H9 (cell line): Measurements from ENCODE around the gene CDR2L. TPM values are rescaled to one million over a fixed set of nuclear protein-coding genes. Genes with fewer than 3 reads are reported as not detected.

Experiments
- DNase-seq: peaks from one replicate; pipeline ENCODE4 v3.0.0-alpha.2; 2017
- H2AFZ ChIP-seq: one replicate; pipeline ENCODE4 v1.6.1; 2013; ENCODE audit warnings: mild to moderate bottlenecking, low read length, control low read depth, moderate library complexity
- H2AK5ac ChIP-seq: 2 replicates; pipeline ENCODE4 v1.6.1; 2013; ENCODE audit warnings: low read length, control low read depth, mixed read lengths; ENCODE audit not compliant: insufficient read length
- H2BK120ac ChIP-seq: one replicate; pipeline ENCODE4 v1.6.1; 2013; ENCODE audit warnings: low read depth, mild to moderate bottlenecking, low read length, control low read depth, inconsistent platforms; ENCODE audit not compliant: poor library complexity, severe bottlenecking
- H2BK12ac ChIP-seq: 2 replicates; pipeline ENCODE4 v1.6.1; 2013; ENCODE audit warnings: low read length, control low read depth, mixed read lengths, low read depth; ENCODE audit not compliant: insufficient read length
- H2BK15ac ChIP-seq: 2 replicates; pipeline ENCODE4 v1.6.1; 2013; ENCODE audit warnings: low read depth, low read length, control low read depth
- H2BK20ac ChIP-seq: one replicate; pipeline ENCODE4 v1.6.1; 2013; ENCODE audit warnings: low read depth, mild to moderate bottlenecking, low read length, control low read depth, inconsistent platforms; ENCODE audit not compliant: poor library complexity, severe bottlenecking
- H2BK5ac ChIP-seq: 2 replicates; pipeline ENCODE4 v1.6.1; 2013; ENCODE audit warnings: low read length, control low read depth, mixed read lengths; ENCODE audit not compliant: insufficient read length
- H3K14ac ChIP-seq: 2 replicates; pipeline ENCODE4 v1.6.1; 2013; ENCODE audit warnings: low read length, control low read depth; ENCODE audit not compliant: insufficient read depth
- H3K18ac ChIP-seq: 2 replicates; pipeline ENCODE4 v1.6.1; 2013; ENCODE audit warnings: low read depth, mild to moderate bottlenecking, mixed read lengths, low read length, control low read depth; ENCODE audit not compliant: insufficient read length
- H3K23ac ChIP-seq: 2 replicates; pipeline ENCODE4 v1.6.1; 2013; ENCODE audit warnings: low read length, control low read depth, mixed read lengths, low read depth; ENCODE audit not compliant: insufficient read length
- H3K23me2 ChIP-seq: 2 replicates; pipeline ENCODE4 v1.6.1; 2013; ENCODE audit warnings: low read depth, mild to moderate bottlenecking, mixed read lengths, low read length, control low read depth; ENCODE audit not compliant: insufficient read length, poor library complexity, severe bottlenecking
- H3K27ac ChIP-seq: 2 replicates; pipeline ENCODE4 v1.5.1; 2013; ENCODE audit warnings: low read length, control low read depth, mixed read lengths, low read depth; ENCODE audit not compliant: insufficient read length
- H3K27me3 ChIP-seq: 2 replicates; pipeline ENCODE4 v1.6.1; 2013; ENCODE audit warnings: low read length, control low read depth, inconsistent platforms; ENCODE audit not compliant: insufficient read depth
- H3K4ac ChIP-seq: 2 replicates; pipeline ENCODE4 v1.6.1; 2013; ENCODE audit warnings: low read depth, mild to moderate bottlenecking, control low read depth, inconsistent platforms, low read length, moderate library complexity
- H3K4me1 ChIP-seq: 2 replicates; pipeline ENCODE4 v1.6.1; 2013; ENCODE audit warnings: low read length, control low read depth, inconsistent platforms; ENCODE audit not compliant: insufficient read depth
- H3K4me2 ChIP-seq: 2 replicates; pipeline ENCODE4 v1.6.1; 2013; ENCODE audit warnings: low read length, control low read depth, mixed read lengths; ENCODE audit not compliant: insufficient read length, insufficient read depth
- H3K56ac ChIP-seq: 2 replicates; pipeline ENCODE4 v1.6.1; 2013; ENCODE audit warnings: low read depth, mild to moderate bottlenecking, mixed read lengths, low read length, control low read depth; ENCODE audit not compliant: insufficient read length
- H3K79me1 ChIP-seq: 2 replicates; pipeline ENCODE4 v1.6.1; 2013; ENCODE audit warnings: low read depth, mild to moderate bottlenecking, moderate library complexity, low read length, control low read depth, inconsistent platforms; ENCODE audit not compliant: insufficient read depth, poor library complexity, severe bottlenecking
- H3K79me2 ChIP-seq: 2 replicates; pipeline ENCODE4 v1.6.1; 2013; ENCODE audit warnings: low read length, control low read depth, inconsistent platforms; ENCODE audit not compliant: insufficient read depth
- H3K9ac ChIP-seq: 2 replicates; pipeline ENCODE4 v1.6.1; 2013; ENCODE audit warnings: low read length, control low read depth, mixed read lengths; ENCODE audit not compliant: insufficient read length; ENCODE audit errors: extremely low read depth
- H3K9me3 ChIP-seq: one replicate; pipeline ENCODE4 v1.6.1; 2013; ENCODE audit warnings: low read depth, low read length, inconsistent platforms; ENCODE audit not compliant: control insufficient read depth
- H3T11ph ChIP-seq: one replicate; pipeline ENCODE4 v1.6.1; 2013; ENCODE audit warnings: mild to moderate bottlenecking, low read length, control low read depth, inconsistent platforms
- H4K20me1 ChIP-seq: one replicate; pipeline ENCODE4 v1.6.1; 2013; ENCODE audit not compliant: control insufficient read depth, insufficient read length, insufficient read depth
- H4K5ac ChIP-seq: 2 replicates; pipeline ENCODE4 v1.6.1; 2013; ENCODE audit warnings: low read depth, mild to moderate bottlenecking, mixed read lengths, low read length, control low read depth; ENCODE audit not compliant: insufficient read length
- H4K8ac ChIP-seq: replicated peaks from 2 replicates; pipeline ENCODE4 v1.6.1; 2013; ENCODE audit warnings: low read length, control low read depth, mixed read lengths, low read depth; ENCODE audit not compliant: insufficient read length
- H4K91ac ChIP-seq: 2 replicates; pipeline ENCODE4 v1.6.1; 2013; ENCODE audit warnings: low read depth, mild to moderate bottlenecking, moderate library complexity, mixed read lengths, low read length, control low read depth; ENCODE audit not compliant: insufficient read length
- H3K27ac Mint-ChIP-seq, 3 experiments: 2 replicates in 2 of 3; 3 replicates in 1 of 3; pipeline ENCODE4 v1.8.0; 2020 to 2021; ENCODE audit warnings: mixed read lengths in 3 of 3, mild to moderate bottlenecking in 1 of 3, moderate library complexity in 1 of 3
- H3K27me3 Mint-ChIP-seq: 2 replicates; pipeline ENCODE4 v1.8.0; 2021; ENCODE audit warnings: low read depth, mild to moderate bottlenecking, moderate library complexity, mixed read lengths
- H3K36me3 Mint-ChIP-seq, 3 experiments: 2 replicates in 2 of 3; 3 replicates in 1 of 3; pipeline ENCODE4 v1.8.0; 2020 to 2021; ENCODE audit warnings: low read depth in 3 of 3, mixed read lengths in 3 of 3; ENCODE audit not compliant: insufficient read depth in 1 of 3
- H3K4me1 Mint-ChIP-seq, 2 experiments: 2 replicates each; pipeline ENCODE4 v1.8.0; 2020; ENCODE audit warnings: mixed read lengths in 2 of 2
- H3K4me3 Mint-ChIP-seq, 2 experiments: 2 replicates in 1 of 2; 3 replicates in 1 of 2; pipeline ENCODE4 v1.8.0; 2020 to 2021; ENCODE audit warnings: mild to moderate bottlenecking in 2 of 2, mixed read lengths in 2 of 2, moderate library complexity in 1 of 2
- H3K9me3 Mint-ChIP-seq, 2 experiments: 2 replicates in 1 of 2; 3 replicates in 1 of 2; pipeline ENCODE4 v1.8.0; 2020; ENCODE audit warnings: mild to moderate bottlenecking in 2 of 2, mixed read lengths in 2 of 2, moderate library complexity in 1 of 2
- CTCF ChIP-seq: fragments of 200-600 bp; sonication (generic); conservative IDR thresholded peaks from 3 replicates; pipeline ENCODE4 v1.8.0; 2021; ENCODE audit warnings: antibody characterized with exemption, mild to moderate bottlenecking
- WGBS: extraction: QIAGEN DNeasy Blood & Tissue Kit; methylation state at CpG from one replicate; pipeline ENCODE4 v1.1.7; 2013; ENCODE audit warnings: missing lambda C conversion rate, low lambda C conversion rate, mixed read lengths; ENCODE audit not compliant: insufficient read length; ENCODE audit errors: extremely low coverage; 5-methylcytosine and 5-hydroxymethylcytosine counted together
- total RNA-seq: library from RNA; stranded (reverse); gene quantifications from 2 replicates; pipeline ENCODE4 v1.2.1, GENCODE V29; 2021

CDR2L gene
- total RNA-seq, 1 experiment from 2014 or later: 23.3 TPM

- Histone ChIP-seq H4K20me1 (peaks cover 3% of the 10 kb centered on the region), H4K8ac (no peak overlapping the region)
- peaks cover 16% of the 10 kb centered on the region for H3K27me3 Mint-ChIP-seq
Measured at GRCh38 chr17:74964988-74965622, 22.3 kb upstream of the CDR2L start.

More at GRCh38 chr17:74964988-74965622, 22.3 kb upstream of the CDR2L start:
- H2BK12ac ChIP-seq: no peak overlapping the region
- no peak overlapping the region for H3T11ph ChIP-seq
- TF ChIP-seq CTCF: no peak
- H3K4me1 ChIP-seq: no peaks in the 10 kb centered on the region; the same call in 1 of the 2 replicates
- H3K4ac ChIP-seq: no peak overlapping the region
- H3K79me2 ChIP-seq: no peaks in the 10 kb centered on the region
- Mint-ChIP-seq H3K9me3 (peaks cover 0 to 2% of the 10 kb centered on the region in 2 experiments; a peak in 1 of 5 replicates), H3K4me3 (peak overlapping the region in 1 of 2 experiments; percentile 1; a peak in 1 of 5 replicates), H3K4me1 (peaks cover 13 to 19% of the 10 kb centered on the region in 2 experiments), H3K27ac (no peak overlapping the region; a peak in 1 of 7 replicates), H3K36me3 (peaks cover 0 to 2% (median 0%) of the 10 kb centered on the region in 3 experiments; a peak in 1 of 7 replicates)
- H2AK5ac ChIP-seq: no peak overlapping the region
- H3K18ac ChIP-seq: no peak overlapping the region
- no peak overlapping the region for H2AFZ ChIP-seq
- no peak overlapping the region for H2BK20ac ChIP-seq
- no peaks in the 10 kb centered on the region for H3K27me3 ChIP-seq
- no CpG with 5 or more reads among the region's 14 CpGs for WGBS
- no peak overlapping the region for H2BK5ac ChIP-seq
- H3K9me3 ChIP-seq: no peaks in the 10 kb centered on the region
- no peak overlapping the region; the same call in 1 of the 2 replicates for H3K14ac ChIP-seq
- no peak overlapping the region for H3K9ac ChIP-seq
- no peak overlapping the region for H2BK15ac ChIP-seq
- H3K79me1 ChIP-seq: no peaks in the 10 kb centered on the region
- H3K23ac ChIP-seq: no peak overlapping the region
- H4K5ac ChIP-seq: no peak overlapping the region
- no peak for DNase-seq
- H3K23me2 ChIP-seq: no peaks in the 10 kb centered on the region
- H3K4me2 ChIP-seq: no peak overlapping the region
- H3K56ac ChIP-seq: no peak overlapping the region
- no peak overlapping the region for H4K91ac ChIP-seq
- no peak overlapping the region for H2BK120ac ChIP-seq
- no peak overlapping the region for H3K27ac ChIP-seq
